ENCODE measurements around the gene MYO18B.

The MYO18B gene

GRCh38 chr22:25888399-25889054, 146.5 kb downstream of the MYO18B start:
- Histone ChIP-seq H3K9me2 (replicated peaks; ENCODE audit: insufficient read depth, low read length) (no peaks in the 10 kb centered on the region), H2AFZ (ENCODE audit: low read depth, low read length, severe bottlenecking) (no peak overlapping the region), H3K79me2 (ENCODE audit: insufficient read depth, low read length) (no peaks in the 10 kb centered on the region), H3K27me3 (ENCODE audit: low read length) (no peaks in the 10 kb centered on the region), H3K36me3 (ENCODE audit: low read length) (no peaks in the 10 kb centered on the region), H3K9ac (ENCODE audit: low read length) (no peak overlapping the region), H3K9me3 (ENCODE audit: insufficient read depth, low read length) (no peaks in the 10 kb centered on the region), H3K4me2 (ENCODE audit: low read depth, low read length, poor library complexity, severe bottlenecking) (no peak overlapping the region), H3K27ac (ENCODE audit: low read depth, low read length) (no peak overlapping the region), H4K20me1 (ENCODE audit: low read depth, low read length) (no peaks in the 10 kb centered on the region), H3K4me3 (ENCODE audit: insufficient read depth, low read length, poor library complexity, severe bottlenecking) (no peak overlapping the region), H3F3A (ENCODE audit: insufficient read depth) (no peaks in the 10 kb centered on the region)
- TF ChIP-seq CTCF (IDR thresholded peaks at IDR 0.05; ENCODE audit: insufficient read depth, low read length, poor library complexity, severe bottlenecking) (no peak), EZH2phosphoT487 (conservative IDR thresholded peaks at IDR 0.05; ENCODE audit: low read length) (no peak)

- Histone ChIP-seq H3K27ac (ENCODE audit: low read depth, low read length) (no peak overlapping the region), H3K79me2 (ENCODE audit: insufficient read depth, low read length) (no peaks in the 10 kb centered on the region), H3K9me3 (ENCODE audit: insufficient read depth, low read length) (no peaks in the 10 kb centered on the region), H3F3A (ENCODE audit: insufficient read depth) (no peaks in the 10 kb centered on the region), H4K20me1 (ENCODE audit: low read depth, low read length) (no peaks in the 10 kb centered on the region), H3K36me3 (ENCODE audit: low read length) (no peaks in the 10 kb centered on the region), H3K4me3 (ENCODE audit: insufficient read depth, low read length, poor library complexity, severe bottlenecking) (no peak overlapping the region), H3K9me2 (replicated peaks; ENCODE audit: insufficient read depth, low read length) (no peaks in the 10 kb centered on the region), H3K27me3 (ENCODE audit: low read length) (no peaks in the 10 kb centered on the region), H3K9ac (ENCODE audit: low read length) (no peak overlapping the region), H3K4me2 (ENCODE audit: low read depth, low read length, poor library complexity, severe bottlenecking) (no peak overlapping the region), H2AFZ (ENCODE audit: low read depth, low read length, severe bottlenecking) (no peak overlapping the region)
- TF ChIP-seq EZH2phosphoT487 (conservative IDR thresholded peaks at IDR 0.05; ENCODE audit: low read length), result no peak
- no peak for TF ChIP-seq CTCF (IDR thresholded peaks at IDR 0.05; ENCODE audit: insufficient read depth, low read length, poor library complexity, severe bottlenecking)
Observed at GRCh38 chr22:25890651-25891050, 148.7 kb downstream of the MYO18B start.

GRCh38 chr22:25892678-25893077, 150.7 kb downstream of the MYO18B start:
- Histone ChIP-seq H3K9me2 (replicated peaks; ENCODE audit: insufficient read depth, low read length) (no peaks in the 10 kb centered on the region), H4K20me1 (ENCODE audit: low read depth, low read length) (no peaks in the 10 kb centered on the region), H3K79me2 (ENCODE audit: insufficient read depth, low read length) (no peaks in the 10 kb centered on the region), H3K4me2 (ENCODE audit: low read depth, low read length, poor library complexity, severe bottlenecking) (no peak overlapping the region), H3K36me3 (ENCODE audit: low read length) (no peaks in the 10 kb centered on the region), H3K9me3 (ENCODE audit: insufficient read depth, low read length) (no peaks in the 10 kb centered on the region), H2AFZ (ENCODE audit: low read depth, low read length, severe bottlenecking) (no peak overlapping the region), H3K27me3 (ENCODE audit: low read length) (no peaks in the 10 kb centered on the region), H3K9ac (ENCODE audit: low read length) (no peak overlapping the region), H3K27ac (ENCODE audit: low read depth, low read length) (no peak overlapping the region), H3K4me3 (ENCODE audit: insufficient read depth, low read length, poor library complexity, severe bottlenecking) (no peak overlapping the region), H3F3A (ENCODE audit: insufficient read depth) (no peaks in the 10 kb centered on the region)
- TF ChIP-seq EZH2phosphoT487 (conservative IDR thresholded peaks at IDR 0.05; ENCODE audit: low read length) (no peak), CTCF (IDR thresholded peaks at IDR 0.05; ENCODE audit: insufficient read depth, low read length, poor library complexity, severe bottlenecking) (no peak)

All from SU-DHL-6 (cell line).